Left ventricle myocardium inferior (tissue), 1 donor: ENCODE data around the gene PAFAH2. TPM values are rescaled to one million over a fixed set of nuclear protein-coding genes. Genes with fewer than 3 reads are reported as not detected.
"Not testable (repeated sequence)": the region's sequence is repeated elsewhere in the genome, so short reads cannot be mapped to it uniquely, and the experiment has no call there.

Experiments used
- DNase-seq: peaks from one replicate; pipeline ENCODE4 v3.0.0-alpha.2; 2020
- H3K27ac ChIP-seq: fragments of 200-600 bp; replicated peaks from 2 replicates; pipeline ENCODE4 v1.8.0; 2021
- H3K27me3 ChIP-seq: fragments of 200-600 bp; 2 replicates; pipeline ENCODE4 v1.8.0; 2021; ENCODE audit warnings: low read depth
- H3K36me3 ChIP-seq: fragments of 200-600 bp; 2 replicates; pipeline ENCODE4 v1.8.0; 2021
- H3K4me1 ChIP-seq: fragments of 200-600 bp; 2 replicates; pipeline ENCODE4 v1.8.0; 2021
- H3K4me3 ChIP-seq: fragments of 200-600 bp; 2 replicates; pipeline ENCODE4 v1.8.0; 2021; ENCODE audit warnings: mild to moderate bottlenecking, moderate library complexity
- H3K9me3 ChIP-seq: fragments of 200-600 bp; replicated peaks from 2 replicates; pipeline ENCODE4 v1.8.0; 2021
- intact Hi-C: fragments of 100-400 bp; cut with micrococcal nuclease; formaldehyde crosslinking; loops from one replicate; pipeline ENCODE4 v1.11.0; 2022
- total RNA-seq: library from RNA; stranded (reverse); fragmentation: NEBNext Ultra II Directional; extraction: Animal tissue kit (Norgen Biotek cat#: 25700); gene quantifications from one replicate; pipeline ENCODE4 v1.2.1, GENCODE V29; 2021
- TF ChIP-seq, protein P1 (sequence below): fragments of 200-600 bp; IDR thresholded peaks from 2 replicates; pipeline ENCODE4 v1.8.0; 2021; ENCODE audit warnings: antibody characterized with exemption, mild to moderate bottlenecking, borderline replicate concordance
- donor health status: DM: no; HTN: yes; CAD: no; lungs with severe emphysema.

Gene PAFAH2
- total RNA-seq, 1 donor from 2014 or later: 10.6 TPM

- no peak for DNase-seq
- Histone ChIP-seq H3K27me3 (no peaks in the 10 kb centered on the region), H3K4me1 (peaks cover 14% of the 10 kb centered on the region), H3K9me3 (no peaks in the 10 kb centered on the region), H3K27ac (no peak overlapping the region), H3K36me3 (no peaks in the 10 kb centered on the region), H3K4me3 (no peak overlapping the region)
- TF ChIP-seq, protein P1, sequence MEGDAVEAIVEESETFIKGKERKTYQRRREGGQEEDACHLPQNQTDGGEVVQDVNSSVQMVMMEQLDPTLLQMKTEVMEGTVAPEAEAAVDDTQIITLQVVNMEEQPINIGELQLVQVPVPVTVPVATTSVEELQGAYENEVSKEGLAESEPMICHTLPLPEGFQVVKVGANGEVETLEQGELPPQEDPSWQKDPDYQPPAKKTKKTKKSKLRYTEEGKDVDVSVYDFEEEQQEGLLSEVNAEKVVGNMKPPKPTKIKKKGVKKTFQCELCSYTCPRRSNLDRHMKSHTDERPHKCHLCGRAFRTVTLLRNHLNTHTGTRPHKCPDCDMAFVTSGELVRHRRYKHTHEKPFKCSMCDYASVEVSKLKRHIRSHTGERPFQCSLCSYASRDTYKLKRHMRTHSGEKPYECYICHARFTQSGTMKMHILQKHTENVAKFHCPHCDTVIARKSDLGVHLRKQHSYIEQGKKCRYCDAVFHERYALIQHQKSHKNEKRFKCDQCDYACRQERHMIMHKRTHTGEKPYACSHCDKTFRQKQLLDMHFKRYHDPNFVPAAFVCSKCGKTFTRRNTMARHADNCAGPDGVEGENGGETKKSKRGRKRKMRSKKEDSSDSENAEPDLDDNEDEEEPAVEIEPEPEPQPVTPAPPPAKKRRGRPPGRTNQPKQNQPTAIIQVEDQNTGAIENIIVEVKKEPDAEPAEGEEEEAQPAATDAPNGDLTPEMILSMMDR: no peak
- intact Hi-C loops: no loop called here
These were observed 64.1 kb downstream of the PAFAH2 start for GRCh38 chr1:25933479-25934365.

DNA sequence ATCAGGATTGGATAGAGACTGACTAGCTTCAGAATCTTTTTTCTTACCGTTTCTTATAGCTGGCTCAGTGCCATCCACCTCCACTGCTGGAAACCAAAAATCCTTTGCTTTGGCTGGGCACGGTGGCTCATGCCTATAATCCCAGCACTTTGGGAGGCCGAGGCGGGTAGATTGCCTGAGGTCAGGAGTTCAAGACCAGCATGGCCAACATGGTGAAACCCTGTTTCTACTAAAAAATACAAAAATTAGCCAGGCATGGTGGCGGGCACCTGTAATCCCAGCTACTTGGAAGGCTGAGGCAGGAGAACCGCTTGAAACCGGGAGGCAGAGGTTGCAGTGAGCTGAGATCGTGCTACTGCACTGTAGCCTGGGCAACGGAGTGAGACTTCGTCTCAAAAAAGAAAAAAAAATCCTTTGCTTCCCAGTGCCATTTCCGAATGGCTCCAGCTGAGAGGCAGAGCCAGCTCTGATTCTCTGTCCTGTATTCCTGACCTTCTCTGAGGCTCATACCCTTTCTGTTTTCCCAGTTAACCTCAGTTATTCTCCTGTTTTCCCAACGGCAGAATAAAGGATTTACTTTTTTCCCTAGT is 65.0 kb downstream of the PAFAH2 start:
- peaks cover 14% of the 10 kb centered on the region for H3K4me1 ChIP-seq
- DNase-seq, H3K36me3 ChIP-seq, H3K27me3 ChIP-seq, H3K4me3 ChIP-seq, H3K27ac ChIP-seq, intact Hi-C loops, H3K9me3 ChIP-seq: not testable (repeated sequence)

- H3K4me3 ChIP-seq: no peak overlapping the region
- no peaks in the 10 kb centered on the region for H3K27me3 ChIP-seq
- H3K36me3 ChIP-seq: no peaks in the 10 kb centered on the region
- TF ChIP-seq, protein P1: no peak
- H3K27ac ChIP-seq: no peak overlapping the region
- H3K4me1 ChIP-seq: peaks cover 14% of the 10 kb centered on the region
- DNase-seq: no peak
- no peaks in the 10 kb centered on the region for H3K9me3 ChIP-seq
- intact Hi-C loops: no loop called here
These were observed 65.5 kb downstream of the PAFAH2 start for GRCh38 chr1:25932321-25932720.

DNA sequence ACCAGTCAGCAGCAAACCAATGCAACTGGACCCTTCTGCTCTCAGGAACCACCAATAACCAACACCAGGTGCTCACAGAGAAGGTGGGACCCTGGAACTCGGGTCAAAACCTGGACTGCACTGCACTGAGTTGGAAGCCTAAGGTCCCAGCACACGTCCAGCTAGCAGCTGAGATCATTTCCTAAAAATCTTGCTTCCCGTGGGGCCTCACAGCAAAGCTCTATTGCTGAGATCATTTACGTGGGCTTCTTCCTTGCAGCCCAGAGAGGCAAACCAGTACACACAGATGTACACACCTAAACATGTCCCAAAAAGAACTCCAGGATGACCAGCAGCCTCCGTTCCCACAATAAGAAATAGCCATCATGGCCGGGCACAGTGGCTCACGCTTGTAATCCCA is 68.8 kb downstream of the PAFAH2 start:
- TF ChIP-seq, protein P1: no peak
- DNase-seq: no peak
- intact Hi-C loops: no loop called here

DNA sequence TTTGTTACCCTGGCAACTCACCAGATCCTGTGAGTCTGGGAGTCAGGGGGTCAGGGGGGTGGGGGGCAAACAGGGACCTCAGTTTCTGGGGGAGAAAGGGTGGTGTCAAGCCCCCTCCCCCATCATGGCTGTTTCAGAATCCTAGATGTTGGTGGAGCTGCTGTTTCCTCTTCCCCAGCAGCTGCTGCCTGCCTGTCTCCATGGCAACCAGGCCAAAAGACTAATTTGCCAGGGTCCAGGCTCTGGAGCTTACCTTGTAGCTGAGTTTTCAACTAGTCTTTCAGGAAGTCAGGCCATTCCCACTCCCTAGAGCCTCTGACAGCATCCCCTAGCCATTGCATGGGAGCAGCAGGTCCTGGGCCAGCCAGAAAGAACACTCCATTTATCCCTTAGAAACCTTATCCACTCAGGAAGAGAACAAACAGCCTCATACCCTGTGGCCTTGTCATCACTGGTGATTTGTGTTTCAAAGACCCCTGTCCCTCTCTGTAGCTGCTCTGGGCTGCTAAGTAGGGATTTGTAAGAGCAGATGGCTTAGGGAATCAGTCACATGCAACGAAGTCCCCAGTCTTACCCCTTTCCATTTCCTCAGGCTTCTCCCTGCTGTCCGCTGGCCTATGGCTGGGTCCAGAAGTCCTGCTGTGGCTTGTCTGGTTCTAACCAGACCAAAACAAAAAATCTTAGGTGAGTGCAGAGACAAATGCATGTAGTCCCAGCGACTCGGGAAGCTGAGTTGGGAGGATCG is 70.2 kb downstream of the PAFAH2 start:
- no peak for DNase-seq
- Histone ChIP-seq H3K27ac (no peak overlapping the region), H3K9me3 (no peaks in the 10 kb centered on the region), H3K4me3 (no peak overlapping the region), H3K36me3 (no peaks in the 10 kb centered on the region), H3K27me3 (peaks cover 17% of the 10 kb centered on the region), H3K4me1 (peaks cover 12% of the 10 kb centered on the region)
- TF ChIP-seq, protein P1: no peak
- intact Hi-C loops: no loop called here

More for the DNA sequence above, 68.8 kb downstream of the PAFAH2 start:
- H3K27ac ChIP-seq: no peak overlapping the region
- H3K9me3 ChIP-seq: no peaks in the 10 kb centered on the region
- H3K4me1 ChIP-seq: peaks cover 16% of the 10 kb centered on the region
- H3K36me3 ChIP-seq: no peaks in the 10 kb centered on the region
- peaks cover 14% of the 10 kb centered on the region for H3K27me3 ChIP-seq
- no peak overlapping the region for H3K4me3 ChIP-seq
